GM10847 (cell line): ENCODE results near the gene TMEM144.

Experiments
- POLR2A ChIP-seq: IDR thresholded peaks from 2 replicates; pipeline ENCODE4 v1.6.1; 2011; ENCODE audit not compliant: insufficient read length; ENCODE audit errors: extremely low read depth

Gene TMEM144

GRCh38 chr4:158209825-158210807 lies at the start of gene TMEM144:
Gene TMEM144 (plus strand): TSS chr4:158210486. CDS start chr4:158212668, 2,182 bp downstream.
- TF ChIP-seq POLR2A = no peak

- TF ChIP-seq POLR2A = no peak
Observed at GRCh38 chr4:158161551-158162354, 48.5 kb upstream of the TMEM144 start.

- no peak for TF ChIP-seq POLR2A
Observed at GRCh38 chr4:158162631-158163030, 47.7 kb upstream of the TMEM144 start.

- TF ChIP-seq POLR2A = no peak
Observed at GRCh38 chr4:158163941-158164767, 46.1 kb upstream of the TMEM144 start.

GRCh38 chr4:158164768-158165213 lies 45.5 kb upstream of the TMEM144 start:
- no peak for TF ChIP-seq POLR2A

GRCh38 chr4:158166701-158167100 lies 43.6 kb upstream of the TMEM144 start:
- no peak for TF ChIP-seq POLR2A

GRCh38 chr4:158168606-158169005 lies 41.7 kb upstream of the TMEM144 start:
- TF ChIP-seq POLR2A = no peak

- TF ChIP-seq POLR2A = no peak
Observed at GRCh38 chr4:158169506-158169905, 40.8 kb upstream of the TMEM144 start.

GRCh38 chr4:158169931-158170690 lies 40.2 kb upstream of the TMEM144 start:
- no peak for TF ChIP-seq POLR2A

GRCh38 chr4:158170691-158171561 lies 39.4 kb upstream of the TMEM144 start:
- TF ChIP-seq POLR2A = no peak

GRCh38 chr4:158172261-158173258 lies 37.7 kb upstream of the TMEM144 start, which contains the start of gene GASK1B:
Gene GASK1B (minus strand): TSS chr4:158173025. CDS start chr4:158171375, 1,650 bp downstream.
- no peak for TF ChIP-seq POLR2A

GRCh38 chr4:158176108-158176507 lies 34.2 kb upstream of the TMEM144 start:
- no peak for TF ChIP-seq POLR2A
